Measurements from ENCODE around the gene SNX33. TPM values are rescaled to one million over a fixed set of nuclear protein-coding genes. Genes with fewer than 3 reads are reported as not detected.

SNX33 gene
- total and polyA plus RNA-seq, 2 of the 13 experiments (the other 11 are each of a cell fraction or from before 2014, with no cell fraction given) = 11.0 to 11.6 TPM

GRCh38 chr15:75639709-75640482, 7.8 kb upstream of the SNX33 start, which contains the start of gene IMP3 (continued):
- TF ChIP-seq ZNF407 (CRISPR knock-in tag; IDR thresholded peaks at IDR 0.05; ENCODE audit: not compliant biosample characterization) (peak; percentile 97), MYNN (CRISPR knock-in tag; IDR thresholded peaks at IDR 0.05; ENCODE audit: low read depth) (peak; percentile 76), ZNF770 (CRISPR knock-in tag; IDR thresholded peaks at IDR 0.05) (no peak; the same call in 1 of the 2 replicates), FOXK1 (CRISPR knock-in tag; IDR thresholded peaks at IDR 0.05; ENCODE audit: borderline replicate concordance, low read depth) (peak; percentile 33; the same call in 1 of the 2 replicates), ZFAT (CRISPR knock-in tag; conservative IDR thresholded peaks at IDR 0.05) (peak; percentile 71; the same call in 1 of the 2 replicates), ZNF512 (CRISPR knock-in tag; IDR thresholded peaks at IDR 0.05) (0 out of 2 replicates have a peak, but pooled peaks have one; percentile 61), ZNF549 (CRISPR knock-in tag; IDR thresholded peaks at IDR 0.05) (no peak), ZNF331 (CRISPR knock-in tag; IDR thresholded peaks at IDR 0.05) (peak; percentile 45; the same call in 1 of the 2 replicates), ZNF850 (CRISPR knock-in tag; conservative IDR thresholded peaks at IDR 0.05) (no peak), HNRNPUL1 (IDR thresholded peaks at IDR 0.05; ENCODE audit: low read depth, low read length) (no peak), DMAP1 (CRISPR knock-in tag; IDR thresholded peaks at IDR 0.05) (peak; percentile 98), ZNF207 (IDR thresholded peaks at IDR 0.05; ENCODE audit: borderline replicate concordance) (no peak), ATF7 (IDR thresholded peaks at IDR 0.05) (no peak), ATF7 (CRISPR knock-in tag; IDR thresholded peaks at IDR 0.05) (peak; percentile 37; the same call in 1 of the 2 replicates)
- TF ChIP-seq, protein P1, sequence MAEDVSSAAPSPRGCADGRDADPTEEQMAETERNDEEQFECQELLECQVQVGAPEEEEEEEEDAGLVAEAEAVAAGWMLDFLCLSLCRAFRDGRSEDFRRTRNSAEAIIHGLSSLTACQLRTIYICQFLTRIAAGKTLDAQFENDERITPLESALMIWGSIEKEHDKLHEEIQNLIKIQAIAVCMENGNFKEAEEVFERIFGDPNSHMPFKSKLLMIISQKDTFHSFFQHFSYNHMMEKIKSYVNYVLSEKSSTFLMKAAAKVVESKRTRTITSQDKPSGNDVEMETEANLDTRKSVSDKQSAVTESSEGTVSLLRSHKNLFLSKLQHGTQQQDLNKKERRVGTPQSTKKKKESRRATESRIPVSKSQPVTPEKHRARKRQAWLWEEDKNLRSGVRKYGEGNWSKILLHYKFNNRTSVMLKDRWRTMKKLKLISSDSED (CRISPR knock-in tag; IDR thresholded peaks at IDR 0.05) = no peak
- TF ChIP-seq, protein P2, sequence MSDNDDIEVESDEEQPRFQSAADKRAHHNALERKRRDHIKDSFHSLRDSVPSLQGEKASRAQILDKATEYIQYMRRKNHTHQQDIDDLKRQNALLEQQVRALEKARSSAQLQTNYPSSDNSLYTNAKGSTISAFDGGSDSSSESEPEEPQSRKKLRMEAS (IDR thresholded peaks at IDR 0.05) = peak; percentile 84
